Psoas muscle (tissue), 8 donors: ENCODE results near the gene PHKG1. TPM values are rescaled to one million over a fixed set of nuclear protein-coding genes. Genes with fewer than 3 reads are reported as not detected.
A peak's percentile ranks its signal among the peaks of the same experiment; 100 is the strongest.
"Not testable (repeated sequence)": the region's sequence is repeated elsewhere in the genome, so short reads cannot be mapped to it uniquely, and the experiment has no call there.

Experiments used
- ATAC-seq, 4 donors: fragments of 200-7000 bp; cut with Tn5 transposase; one replicate each; pipeline ENCODE4 v1.9.1; 2020; ENCODE audit warnings: moderate library complexity in 3 of 4, mild to moderate bottlenecking in 2 of 4
- DNase-seq, 2 donors: peaks; one replicate each; pipeline ENCODE4 v3.0.0-alpha.2; 2020
- H3K27ac ChIP-seq: fragments of 200-600 bp; one replicate; pipeline ENCODE4 v1.8.0; 2022
- H3K27me3 ChIP-seq, 3 donors: fragments of 200-600 bp in 1 of 3; one replicate each; pipeline versions ENCODE4 v1.6.1 to v1.8.0; 2013 to 2022; ENCODE audit warnings: low read length in 2 of 3, mild to moderate bottlenecking in 2 of 3, moderate library complexity in 1 of 3; ENCODE audit not compliant: insufficient read depth in 3 of 3
- H3K36me3 ChIP-seq, 2 donors: fragments of 200-600 bp in 1 of 2; one replicate each; pipeline versions ENCODE4 v1.6.1 to v1.8.0; 2013 to 2022; ENCODE audit warnings: low read depth in 1 of 2, mild to moderate bottlenecking in 1 of 2, moderate library complexity in 1 of 2; ENCODE audit not compliant: insufficient read depth in 1 of 2
- H3K4me1 ChIP-seq: fragments of 200-600 bp; one replicate; pipeline ENCODE4 v1.8.0; 2022
- H3K4me3 ChIP-seq: fragments of 200-600 bp; one replicate; pipeline ENCODE4 v1.8.0; 2022; ENCODE audit warnings: mild to moderate bottlenecking
- H3K9me3 ChIP-seq: fragments of 200-600 bp; one replicate; pipeline ENCODE4 v1.8.0; 2022
- CTCF ChIP-seq: fragments of 200-600 bp; IDR thresholded peaks from one replicate; pipeline ENCODE4 v1.8.0; 2022; ENCODE audit warnings: antibody characterized with exemption
- WGBS, 3 donors: extraction: QIAGEN DNeasy Blood & Tissue Kit; methylation state at CpG; one replicate each; pipeline versions ENCODE4 v1.1.6 to v1.1.7; 2013; 5-methylcytosine and 5-hydroxymethylcytosine counted together
- intact Hi-C, 2 donors: fragments of 100-400 bp; cut with DNase I; formaldehyde crosslinking; loops; one replicate each; pipeline versions ENCODE4 v1.11.0 to v1.14.2; 2022
- polyA plus RNA-seq, 3 donors: library from polyadenylated mRNA; stranded (reverse); fragments of 200-250 nt; gene quantifications; one replicate each; pipeline ENCODE4 v1.2.3, GENCODE V29; 2013
- total RNA-seq, 4 donors: library from RNA; stranded (reverse); fragmentation: NEBNext Ultra II Directional in 2 of 4; extraction: Animal tissue kit (Norgen Biotek cat#: 25700) in 2 of 4; gene quantifications; one replicate each; pipeline versions ENCODE4 v1.2.1 to v1.2.4, GENCODE V29; 2021 to 2023
- donor health status: healthy with polysubstance abuse.
- donor health status: DM: no; HTN: no; CAD: no; lungs with moderate emphysema.
- donor health status: Bipolar disorder and iron deficiency.
- donor health status: healthy.
- donor health status: DM: yes; HTN: yes; CAD: no.
- donor health status: DM: no; HTN: no; CAD: no.
- donor health status: DM: no; HTN: no; CAD: no.
- donor health status: DM: yes; HTN: yes; CAD: no.

PHKG1 gene
- total and polyA plus RNA-seq, 7 donors: 9.2 to 99.6 (median 43.5) TPM

GRCh38 chr7:56083150-56083785 is 9.5 kb downstream of the PHKG1 start:
- no peaks in the 10 kb centered on the region for H3K27me3 ChIP-seq
- intact Hi-C loops: no loop called here
- no peaks in the 10 kb centered on the region for H3K9me3 ChIP-seq
- peaks cover 60% of the 10 kb centered on the region for H3K4me1 ChIP-seq
- peak overlapping the region; percentile 65 for H3K27ac ChIP-seq
- H3K36me3 ChIP-seq: peaks cover 0 to 45% of the 10 kb centered on the region in 2 donors
- no peak overlapping the region for H3K4me3 ChIP-seq
- DNase-seq (peak; percentile 71 to 88), ATAC-seq (peak; percentile 45 to 61 (median 56))
- TF ChIP-seq CTCF: no peak
- WGBS, 3 donors: 15 to 17% (median 17%) methylated on average over 13 of the region's 13 CpGs

- ATAC-seq (peak; percentile 30 to 60 (median 44)), DNase-seq (peak; percentile 49 to 80)
- TF ChIP-seq CTCF: no peak
- H3K36me3 ChIP-seq: peaks cover 0 to 33% of the 10 kb centered on the region in 2 donors
- no peaks in the 10 kb centered on the region for H3K27me3 ChIP-seq
- WGBS, 3 donors: 40 to 66% (median 43%) methylated on average over 27 to 29 of the region's 29 CpGs
- no peak overlapping the region for H3K4me3 ChIP-seq
- no peaks in the 10 kb centered on the region for H3K9me3 ChIP-seq
- intact Hi-C loops: no loop called here
- peaks cover 62% of the 10 kb centered on the region for H3K4me1 ChIP-seq
- H3K27ac ChIP-seq: peak overlapping the region; percentile 65
These were observed 11.0 kb downstream of the PHKG1 start for GRCh38 chr7:56081626-56082340.

GRCh38 chr7:56080726-56081435 is 11.9 kb downstream of the PHKG1 start:
- Histone ChIP-seq H3K36me3 (peaks cover 0 to 31% of the 10 kb centered on the region in 2 donors), H3K4me1 (peaks cover 62% of the 10 kb centered on the region), H3K27ac (peak overlapping the region; percentile 74)
- DNase-seq, intact Hi-C loops, H3K9me3 ChIP-seq, H3K4me3 ChIP-seq, ATAC-seq, H3K27me3 ChIP-seq: not testable (repeated sequence)
- WGBS, 3 donors: 74 to 88% (median 80%) methylated on average over 28 of the region's 28 CpGs

GRCh38 chr7:56079450-56080185 is 13.1 kb downstream of the PHKG1 start:
- WGBS, 3 donors: 1 to 10% (median 9%) methylated on average over 12 of the region's 12 CpGs
- intact Hi-C loops: loop anchor here (2.0 to 10.0 kb wide), 4 partner anchors 13 to 645 kb away; partner anchors contain the start of genes PHKG1 (in 1 of the 2) and ZNF713 (in 1 of the 2)
- H3K9me3 ChIP-seq: no peaks in the 10 kb centered on the region
- peaks cover 53% of the 10 kb centered on the region for H3K4me1 ChIP-seq
- H3K36me3 ChIP-seq: peaks cover 0 to 21% of the 10 kb centered on the region in 2 donors
- peak; percentile 87 to 96 for DNase-seq
- H3K27ac ChIP-seq: peak overlapping the region; percentile 74
- TF ChIP-seq CTCF: peak; percentile 83
- H3K4me3 ChIP-seq: no peak overlapping the region
- peak; percentile 82 to 86 (median 82) for ATAC-seq
- no peaks in the 10 kb centered on the region for H3K27me3 ChIP-seq
